Stimulated activated CD8-positive, alpha-beta memory T cell treated with anti-CD3 and anti-CD28 coated beads, Interleukin-2, amount 100 ng/mL, for 1 hour (primary cell): ENCODE results near the gene PTPRG.
"Not testable (repeated sequence)": the region's sequence is repeated elsewhere in the genome, so short reads cannot be mapped to it uniquely, and the experiment has no call there.

Source experiments
- DNase-seq, 2 donors: peaks; one replicate each; pipeline ENCODE4 v3.0.0-alpha.2; 2020; ENCODE audit warnings: low read depth in 2 of 2

Gene PTPRG

DNA sequence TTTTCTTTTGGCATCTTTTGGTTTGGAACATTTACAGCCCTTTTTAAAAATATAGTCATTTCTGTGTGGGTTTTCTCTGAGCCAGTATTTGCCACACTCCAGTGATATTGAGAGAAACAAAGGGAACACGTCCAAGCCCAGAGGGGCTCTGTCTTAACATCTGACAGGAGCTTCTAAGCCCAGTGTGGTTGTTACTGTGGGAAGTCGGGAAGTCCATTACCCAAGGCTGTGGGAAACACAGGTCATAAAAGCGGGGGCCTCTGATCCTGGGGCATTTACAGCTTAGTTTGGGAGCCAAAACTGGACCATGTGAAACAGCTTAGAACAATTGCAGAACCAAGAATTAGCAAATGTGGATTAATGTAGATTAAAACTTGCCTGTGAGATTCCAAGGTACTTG is 123.0 kb downstream of the PTPRG start:
- DNase-seq = no peak

DNA sequence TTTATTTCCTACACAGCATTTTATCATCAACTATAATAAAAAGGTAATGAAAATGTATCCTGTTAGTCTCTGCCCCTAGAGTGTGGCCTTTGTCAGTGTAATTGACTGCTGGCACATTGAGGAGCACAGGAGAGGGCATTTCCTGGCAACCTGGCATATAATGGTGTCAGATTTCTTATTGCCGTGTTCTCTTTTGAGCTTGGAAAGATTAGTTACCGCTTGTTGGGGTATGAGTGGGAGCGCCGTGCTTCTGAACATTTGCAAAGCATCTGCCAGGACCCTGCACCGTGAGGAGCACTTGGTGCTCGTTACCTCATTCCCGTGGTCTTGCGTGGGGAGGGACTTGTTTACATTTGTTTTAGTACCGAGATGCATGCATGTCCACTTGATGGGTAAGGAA is 124.4 kb downstream of the PTPRG start:
- no peak for DNase-seq

DNA sequence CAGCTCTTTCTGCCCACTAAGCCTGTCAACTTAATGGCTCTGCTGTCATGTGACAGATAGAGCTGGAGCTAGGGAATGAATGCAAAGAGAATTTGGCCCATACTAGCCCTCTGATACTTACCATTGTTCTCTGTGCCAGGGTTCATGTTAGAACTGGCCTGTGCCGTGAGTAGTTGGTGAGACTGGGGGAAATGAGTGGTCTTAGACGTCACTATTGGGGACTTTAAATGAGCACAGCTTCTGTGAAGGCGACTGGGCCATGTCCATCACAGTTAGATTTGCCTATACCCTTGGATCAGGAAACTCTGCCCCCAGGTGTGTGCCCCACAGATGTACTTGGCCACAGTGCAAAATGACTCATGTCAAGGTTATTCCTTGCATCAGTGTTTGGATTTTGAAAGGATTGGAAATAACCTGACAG is 124.9 kb downstream of the PTPRG start:
- DNase-seq = no peak

DNA sequence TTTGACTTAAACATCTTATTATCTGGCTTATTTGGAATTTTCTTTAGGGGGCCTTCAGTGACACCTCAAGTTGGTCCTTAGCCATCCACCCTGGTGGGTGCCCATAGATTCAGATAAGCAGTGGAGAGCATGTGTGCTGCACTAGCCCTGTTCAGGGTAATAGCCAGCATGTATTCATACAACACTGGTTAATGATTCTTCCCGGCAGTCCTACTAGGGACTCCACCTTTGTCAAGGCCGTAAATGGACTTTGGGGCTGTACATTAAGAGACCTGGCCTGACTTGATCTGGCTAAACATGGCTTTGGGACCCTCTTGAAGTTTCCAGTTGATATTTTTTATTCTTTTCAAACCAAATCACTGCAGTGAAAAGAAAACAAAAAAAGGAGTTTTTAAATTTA is 125.8 kb downstream of the PTPRG start:
- no peak for DNase-seq

DNA sequence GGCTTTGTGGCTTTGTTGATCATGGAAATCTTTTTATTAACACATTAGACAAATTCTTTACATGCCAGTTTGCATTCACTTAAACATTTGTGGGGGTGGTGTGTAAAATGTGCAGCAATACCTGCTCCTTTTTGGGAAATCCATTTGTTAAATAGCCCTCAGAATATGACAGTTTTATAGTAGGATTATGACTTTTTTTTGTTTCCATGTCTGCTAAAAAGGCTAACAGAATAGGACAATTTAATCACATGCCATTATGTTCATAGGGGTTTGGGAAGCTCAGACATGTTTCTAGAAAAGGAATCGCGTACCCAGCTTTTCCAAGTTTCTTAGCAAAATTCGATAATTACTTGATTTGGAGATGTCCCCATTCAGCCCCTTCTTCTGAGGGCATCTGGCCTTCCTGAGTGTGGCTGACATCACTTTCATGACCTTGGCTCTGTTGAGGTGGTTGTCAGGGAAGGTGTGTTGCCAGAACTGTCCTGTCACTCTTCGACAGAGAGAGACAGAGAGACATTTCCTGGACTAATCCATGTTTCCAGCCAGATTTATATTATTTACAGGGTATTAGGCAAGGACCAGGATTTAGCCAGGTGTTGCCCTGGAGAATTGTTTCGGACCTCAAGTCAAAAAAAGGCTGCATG is 126.4 kb downstream of the PTPRG start:
- DNase-seq = no peak

DNA sequence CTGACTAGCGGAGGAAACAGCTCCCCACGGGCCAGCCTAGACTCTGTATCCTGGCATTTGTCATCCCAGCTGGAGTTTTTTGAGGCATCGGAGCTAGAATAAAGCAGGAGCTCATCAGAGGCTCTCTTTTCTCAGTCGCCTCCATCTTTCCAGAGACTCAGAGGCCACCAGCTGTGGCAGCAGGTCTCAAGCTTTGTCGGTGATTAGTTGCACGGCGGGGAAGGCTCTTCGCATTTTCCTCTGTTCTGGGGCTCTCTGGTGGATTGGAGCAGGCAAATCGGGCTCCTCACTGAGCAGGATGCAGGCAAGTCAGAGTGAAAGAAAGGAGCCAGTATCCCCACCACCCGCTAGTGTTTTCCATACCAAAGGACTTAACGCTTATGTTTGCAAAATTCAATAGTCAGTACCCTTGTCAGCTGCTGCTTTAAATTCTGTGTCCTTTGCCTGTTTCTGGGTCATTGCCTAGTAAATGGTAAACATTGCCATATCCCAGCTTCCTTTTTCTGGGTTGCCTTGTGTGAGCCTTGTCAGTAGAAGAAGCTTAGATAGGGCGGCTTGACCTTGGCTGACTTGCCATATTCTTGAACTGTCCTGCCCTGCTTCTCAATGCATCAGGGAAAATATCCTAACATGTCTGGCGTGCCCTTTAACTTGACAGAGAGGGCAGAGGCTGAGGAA is 127.1 kb downstream of the PTPRG start:
- no peak for DNase-seq

DNA sequence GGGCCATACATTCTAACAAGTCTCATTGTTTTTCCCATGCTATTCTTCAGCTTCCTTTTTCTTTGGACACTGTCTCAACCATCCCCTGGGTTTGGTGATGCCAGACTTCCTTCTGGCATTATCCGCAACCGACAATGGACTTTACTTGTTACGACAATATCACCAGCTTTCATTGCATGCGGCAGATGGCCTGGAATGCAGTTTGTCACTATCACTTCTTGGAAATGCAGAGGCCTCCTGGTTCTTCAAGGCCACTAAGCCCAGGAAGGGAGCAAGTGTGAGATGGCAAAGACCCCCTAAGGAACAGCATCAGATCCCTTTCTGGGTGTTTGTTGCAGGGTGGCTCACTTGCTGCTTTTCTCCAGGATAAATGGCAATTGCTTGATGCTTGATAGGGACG is 128.6 kb downstream of the PTPRG start:
- no peak for DNase-seq

DNA sequence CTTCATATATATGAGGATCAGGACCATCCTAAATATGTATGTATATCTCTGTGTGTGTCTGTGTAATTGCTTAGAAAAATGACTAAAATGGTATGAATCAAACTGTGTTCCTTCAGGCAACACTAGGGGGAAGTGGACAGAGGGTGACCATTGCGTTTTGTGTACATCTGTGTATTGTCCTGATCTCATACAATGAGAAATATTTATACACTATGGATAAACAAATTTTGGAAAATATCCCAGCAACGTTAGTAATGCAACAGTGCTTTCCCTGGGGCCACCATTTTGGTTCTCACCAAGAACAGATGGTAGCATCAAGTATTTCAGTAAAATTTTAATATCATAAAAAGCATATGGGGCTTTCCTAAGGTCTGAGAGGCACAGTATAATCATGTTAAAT is 130.1 kb downstream of the PTPRG start:
- DNase-seq = no peak

DNA sequence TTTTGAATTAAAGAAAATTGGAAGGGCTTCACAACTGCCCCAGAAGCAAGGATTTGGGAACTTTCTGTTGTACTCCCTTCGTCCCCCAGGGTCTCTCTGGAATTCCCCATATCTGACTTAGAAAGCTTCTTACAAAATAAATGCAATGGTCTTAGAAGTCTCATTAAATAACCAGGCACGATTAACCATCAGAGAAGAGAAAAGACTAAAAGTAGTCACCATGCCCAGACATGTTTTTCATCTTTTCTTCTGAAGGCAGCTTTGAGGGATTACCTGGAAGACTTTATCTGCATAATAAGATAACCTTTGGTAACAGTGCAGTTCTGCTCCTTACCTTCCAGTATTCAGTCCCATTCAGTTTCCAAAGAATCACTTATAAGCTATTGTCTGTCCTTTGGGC is 135.9 kb downstream of the PTPRG start:
- no peak for DNase-seq

DNA sequence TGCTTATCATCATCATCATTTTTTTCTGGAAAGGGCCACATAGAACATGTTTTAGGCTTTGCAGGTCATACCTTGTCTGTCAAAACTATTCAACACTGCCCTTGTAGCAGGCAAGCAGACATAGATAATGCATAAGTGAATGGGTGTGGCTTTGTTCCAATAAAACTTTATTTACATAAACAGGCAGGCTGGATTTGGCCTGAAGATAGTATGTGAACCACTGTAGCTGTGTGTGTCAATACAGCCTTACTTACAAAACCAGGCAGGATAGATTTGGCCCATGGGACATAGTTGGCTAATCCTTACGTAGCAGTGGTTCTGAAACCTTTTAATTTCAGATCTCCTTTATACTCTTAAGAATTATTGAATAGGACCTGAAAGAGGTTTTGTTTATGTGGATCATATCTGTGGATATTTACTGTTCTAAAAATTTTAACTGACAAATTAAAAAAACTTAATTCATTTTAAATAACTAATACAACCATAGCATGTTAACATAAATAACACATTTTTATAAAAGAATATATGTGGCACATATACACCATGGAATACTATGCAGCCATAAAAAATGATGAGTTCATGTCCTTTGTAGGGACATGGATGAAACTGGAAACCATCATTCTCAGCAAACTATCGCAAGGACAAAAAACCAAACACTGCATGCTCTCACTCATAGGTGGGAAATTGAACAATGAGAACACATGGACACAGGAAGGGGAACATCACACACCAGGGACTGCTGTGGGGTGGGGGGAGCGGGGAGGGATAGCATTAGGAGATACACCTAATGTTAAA is 137.1 kb downstream of the PTPRG start:
- DNase-seq = not testable (repeated sequence)

DNA sequence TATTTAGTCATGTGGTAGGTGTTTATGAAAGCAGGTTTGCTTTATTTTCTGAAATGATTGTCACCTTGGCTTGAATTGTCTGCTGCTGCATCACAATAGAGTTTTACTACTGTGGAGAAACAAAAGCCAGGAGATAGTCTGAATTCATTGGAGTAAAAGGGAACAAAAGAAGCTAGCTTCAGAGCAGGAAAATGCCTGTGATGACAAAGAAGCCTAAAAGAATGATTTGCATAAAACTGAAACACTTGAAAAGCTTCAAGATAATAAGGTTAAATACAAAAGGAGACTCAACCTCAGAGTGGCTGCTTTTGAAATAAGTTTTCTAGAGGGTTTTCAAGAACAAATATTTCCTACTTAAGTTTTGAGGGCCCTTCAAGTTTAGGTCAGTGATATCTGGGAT is 138.3 kb downstream of the PTPRG start:
- DNase-seq = no peak

DNA sequence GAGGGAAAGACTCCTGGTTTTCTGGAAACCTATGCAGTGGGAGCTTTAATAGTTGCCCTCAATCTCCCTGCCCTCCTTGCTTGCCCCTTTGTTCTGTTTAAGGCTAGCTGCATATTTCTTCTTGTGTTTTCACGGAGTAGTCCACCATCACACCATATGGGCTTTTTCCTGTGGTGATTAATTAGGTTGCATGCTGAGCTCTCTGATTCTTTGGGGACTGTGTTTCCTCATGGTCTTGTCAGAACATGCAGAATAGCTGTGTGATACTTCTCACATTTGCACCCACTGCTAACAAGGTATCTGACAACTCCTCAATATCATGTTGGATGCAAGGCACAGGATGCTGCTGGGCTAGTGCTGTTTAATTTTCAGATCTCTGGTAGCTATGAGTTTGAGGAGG is 139.6 kb downstream of the PTPRG start:
- DNase-seq = no peak

DNA sequence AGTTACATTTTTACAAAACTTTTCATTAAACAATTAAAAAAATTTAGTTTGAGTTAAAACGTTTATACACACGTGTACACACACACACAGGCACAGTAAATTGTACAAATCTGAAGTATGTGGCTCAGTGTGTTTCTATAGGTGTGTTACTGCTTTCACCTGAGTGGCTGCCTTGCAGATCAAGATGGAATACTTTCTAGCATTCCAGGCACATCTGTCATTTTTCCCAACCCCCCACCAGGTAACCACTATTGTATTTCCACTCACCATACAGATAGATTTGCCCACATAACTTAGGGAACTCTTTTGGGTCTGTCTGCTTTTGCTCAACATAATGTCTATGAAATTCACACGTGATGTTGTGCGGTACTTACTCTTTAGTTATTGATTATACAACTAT is 141.1 kb downstream of the PTPRG start:
- DNase-seq = no peak

DNA sequence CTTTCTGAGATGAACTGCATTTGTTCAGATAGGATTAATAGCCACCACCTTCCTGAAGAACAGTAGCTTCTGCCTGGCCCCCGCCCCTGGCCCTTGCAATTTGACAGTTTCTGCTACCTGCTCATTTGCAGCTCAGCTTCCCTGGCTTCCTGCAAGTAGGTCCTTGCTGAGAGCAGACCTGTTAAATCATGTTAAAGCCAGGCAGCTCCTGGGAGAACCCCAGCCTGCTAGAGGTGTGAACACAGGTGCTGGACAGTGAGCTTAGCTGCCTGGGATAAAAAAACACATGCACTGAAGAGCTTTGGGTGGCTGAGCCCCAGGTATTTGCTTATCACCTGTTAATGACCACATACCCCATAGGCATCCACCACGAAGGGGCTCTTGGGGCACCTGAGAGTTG is 143.4 kb downstream of the PTPRG start:
- DNase-seq = no peak

DNA sequence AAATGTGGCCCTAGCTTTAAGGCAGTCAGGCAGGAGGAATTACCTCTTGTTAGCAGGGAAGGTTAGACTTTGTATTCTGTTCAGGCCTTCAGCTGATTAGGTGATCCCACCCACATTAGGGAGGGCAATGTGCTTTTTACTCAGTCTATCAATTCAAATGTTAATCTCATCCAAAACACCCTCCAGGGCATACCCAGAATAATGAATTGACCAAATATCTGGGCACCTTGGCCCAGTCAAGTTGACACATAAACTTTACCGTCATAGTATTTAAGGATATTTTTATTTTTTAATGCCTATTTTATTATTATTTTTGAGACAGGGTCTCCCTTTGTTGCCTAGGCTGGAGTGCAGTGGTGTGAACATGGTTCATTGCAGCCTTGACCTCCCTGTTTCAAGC is 146.1 kb downstream of the PTPRG start:
- DNase-seq = no peak

DNA sequence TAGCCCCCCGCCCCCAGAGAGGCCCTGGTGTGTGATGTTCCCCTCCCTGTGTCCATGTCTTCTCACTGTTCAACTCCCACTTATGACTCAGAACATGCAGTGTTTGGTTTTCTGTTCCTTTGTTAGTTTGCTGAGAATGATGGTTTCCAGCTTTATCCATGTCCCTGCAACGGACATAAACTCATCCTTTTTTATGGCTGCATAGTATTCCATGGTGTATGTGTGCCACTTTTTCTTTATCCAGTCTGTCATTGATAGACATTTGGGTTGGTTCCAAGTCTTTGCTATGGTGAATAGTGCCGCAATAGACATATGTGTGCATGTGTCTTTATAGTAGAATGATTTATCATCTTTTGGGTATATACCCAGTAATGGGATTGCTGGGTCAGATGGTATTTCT is 149.5 kb downstream of the PTPRG start:
- not testable (repeated sequence) for DNase-seq

DNA sequence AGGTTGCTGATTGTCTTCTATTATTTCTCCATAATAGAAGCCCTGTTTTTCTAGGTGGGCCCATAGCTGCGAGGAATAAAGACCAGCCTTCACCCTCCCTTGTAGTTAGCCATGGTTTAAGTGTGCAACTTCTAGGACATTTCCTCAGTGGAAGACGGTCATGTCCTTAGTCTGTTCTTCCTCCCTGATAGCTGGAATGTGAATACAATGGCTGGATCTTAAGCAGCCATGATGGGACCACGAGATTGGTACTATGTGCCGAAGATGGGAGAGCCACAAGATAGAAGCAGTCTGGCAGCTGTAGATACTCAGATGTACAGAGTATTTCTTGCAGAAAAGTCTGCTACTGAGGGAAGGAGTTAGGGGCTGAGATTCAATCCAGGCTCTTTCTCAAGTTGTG is 152.9 kb downstream of the PTPRG start:
- DNase-seq = no peak

DNA sequence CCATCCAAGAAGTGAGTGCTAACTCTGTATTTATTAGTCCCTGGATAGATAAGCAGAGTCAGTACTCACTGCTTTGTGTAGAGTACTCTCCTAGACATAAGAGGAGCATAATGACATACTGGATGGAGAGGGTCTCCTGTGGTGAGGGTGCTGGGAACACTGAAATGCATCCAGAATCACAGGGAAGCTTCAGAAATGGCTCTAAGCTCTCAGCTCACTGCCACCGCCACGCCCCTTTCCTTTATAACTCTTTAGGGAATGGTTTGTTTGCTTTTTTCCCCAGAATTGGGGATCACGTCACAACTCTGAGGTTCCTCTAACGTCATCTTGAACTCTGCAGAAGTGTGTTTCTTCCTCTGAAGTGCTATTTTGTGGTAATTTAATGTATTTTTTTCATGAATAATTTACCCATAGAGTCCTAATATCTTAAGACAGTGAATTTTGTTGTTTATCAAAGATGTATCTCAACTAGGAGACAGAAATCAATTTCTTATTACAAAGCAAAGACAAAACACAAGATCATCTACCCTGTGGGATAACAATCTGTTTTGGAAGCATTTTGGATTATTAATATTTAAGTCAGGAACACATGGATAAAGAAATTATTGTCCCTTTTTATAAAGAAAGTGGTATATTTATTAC is 154.6 kb downstream of the PTPRG start:
- DNase-seq = no peak

DNA sequence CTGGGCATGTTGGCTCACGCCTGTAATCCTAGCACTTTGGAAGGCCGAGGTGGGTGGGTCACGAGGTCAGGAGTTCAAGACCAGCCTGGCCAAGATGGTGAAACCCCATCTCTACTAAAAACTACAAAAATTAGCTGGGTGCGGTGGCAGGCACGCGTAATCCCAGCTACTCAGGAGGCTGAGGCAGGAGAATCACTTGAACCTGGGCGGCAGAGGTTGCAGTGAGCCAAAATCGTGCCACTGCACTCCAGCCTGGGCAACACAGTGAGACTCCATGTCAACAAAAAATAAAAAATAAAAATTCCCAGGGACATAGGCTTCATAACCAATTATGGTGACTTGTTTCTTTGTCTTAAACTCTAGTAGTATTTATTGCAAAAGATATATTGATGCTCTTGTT is 155.3 kb downstream of the PTPRG start:
- DNase-seq = not testable (repeated sequence)

DNA sequence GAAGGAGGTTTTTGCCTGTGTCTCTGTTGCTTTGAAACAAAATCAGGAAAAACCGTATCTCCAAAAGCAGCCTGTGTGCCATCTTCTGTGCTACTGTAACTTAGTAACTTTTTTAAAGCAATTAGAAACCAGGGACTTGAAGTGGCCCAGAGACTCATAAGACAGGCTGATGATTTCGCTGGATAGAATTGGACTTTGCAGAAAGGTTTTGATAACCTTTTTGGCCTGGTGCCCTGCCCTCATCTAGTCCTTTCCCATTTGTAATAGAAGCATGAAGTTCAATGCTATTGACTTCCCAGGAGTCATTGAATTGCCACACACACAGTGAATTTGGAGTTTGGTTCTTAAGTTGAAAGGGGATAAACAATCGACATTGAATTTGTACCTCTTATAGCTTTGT is 157.2 kb downstream of the PTPRG start:
- DNase-seq = no peak

DNA sequence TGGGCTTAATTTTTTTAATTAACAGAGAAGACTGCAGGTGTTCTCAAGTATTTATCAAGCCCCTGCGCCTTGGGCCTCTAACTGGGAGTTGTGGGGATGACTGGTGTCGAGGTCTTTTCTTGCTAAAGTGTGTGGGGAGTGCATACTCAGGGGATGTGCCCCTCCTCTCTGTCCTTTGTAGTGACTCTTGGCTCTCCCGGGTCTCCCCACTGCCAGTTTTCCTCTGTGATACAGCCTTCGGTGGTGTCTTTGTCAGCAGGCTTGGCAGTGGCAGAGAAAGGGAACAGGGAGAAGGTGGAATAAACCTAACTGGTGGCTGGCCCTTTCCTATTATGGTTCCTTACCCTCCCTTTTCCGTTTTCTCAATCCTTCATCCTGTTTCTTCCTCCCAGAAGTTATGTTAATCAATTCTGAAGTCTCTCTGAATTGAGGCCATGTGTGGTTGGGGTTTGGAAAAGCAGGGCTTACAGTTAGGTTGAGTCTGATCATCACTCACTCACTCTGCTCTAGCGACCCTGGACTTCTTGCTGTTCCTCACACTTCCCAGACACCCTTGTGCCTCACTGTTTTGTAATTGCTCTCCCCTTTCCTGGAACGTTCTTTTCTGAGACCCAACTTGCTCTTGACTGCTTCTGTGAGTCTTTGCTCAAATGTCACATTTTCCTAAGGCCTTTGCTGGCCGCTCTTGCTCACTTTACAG is 158.1 kb downstream of the PTPRG start:
- no peak for DNase-seq

DNA sequence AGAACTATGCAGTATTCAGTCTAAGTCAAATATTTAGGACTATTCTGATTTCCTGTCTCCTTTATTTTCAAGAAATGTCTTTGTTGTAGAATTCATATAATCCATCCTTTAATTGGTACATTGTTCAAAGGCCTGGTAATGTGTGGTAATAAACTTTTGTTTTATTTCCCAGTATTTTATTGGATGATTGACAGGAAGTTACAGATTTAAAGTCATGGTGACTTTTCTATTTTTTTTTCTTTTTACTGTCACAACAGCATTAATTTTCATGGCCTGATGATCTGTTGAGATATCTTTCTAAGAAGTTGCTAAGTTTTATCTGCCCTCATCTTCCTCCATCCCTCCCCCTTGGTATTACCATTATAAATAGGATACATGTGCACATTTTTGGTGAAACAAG is 161.7 kb downstream of the PTPRG start:
- no peak for DNase-seq
